HG02588 (cell line): ENCODE measurements around the gene DCN.

ENCODE experiments used
- ATAC-seq: cut with Tn5 transposase; IDR thresholded peaks from one replicate; pipeline ENCODE4 v1.9.1; 2021; ENCODE audit warnings: mild to moderate bottlenecking, moderate library complexity; ENCODE audit not compliant: unreplicated experiment

DCN gene

DNA sequence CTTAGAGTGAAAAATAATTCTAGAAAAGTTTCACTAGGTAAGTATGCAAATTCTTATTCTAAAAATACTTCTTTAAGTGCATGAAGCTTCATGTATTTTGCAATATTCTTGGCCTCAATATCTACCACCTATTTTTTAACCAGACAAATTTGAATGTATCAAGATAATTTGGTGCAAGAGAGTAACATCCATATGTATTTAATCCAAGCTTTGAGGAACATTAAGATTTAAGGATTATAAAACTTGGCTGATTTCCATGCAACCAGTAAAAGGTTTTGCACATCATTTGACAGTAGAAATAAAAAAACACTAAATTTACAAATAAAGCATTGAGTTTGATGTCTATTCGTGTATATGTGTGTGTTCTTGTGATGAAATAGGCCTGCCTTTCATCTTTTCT, 79.0 kb downstream of the DCN start:
- no peak for ATAC-seq

DNA sequence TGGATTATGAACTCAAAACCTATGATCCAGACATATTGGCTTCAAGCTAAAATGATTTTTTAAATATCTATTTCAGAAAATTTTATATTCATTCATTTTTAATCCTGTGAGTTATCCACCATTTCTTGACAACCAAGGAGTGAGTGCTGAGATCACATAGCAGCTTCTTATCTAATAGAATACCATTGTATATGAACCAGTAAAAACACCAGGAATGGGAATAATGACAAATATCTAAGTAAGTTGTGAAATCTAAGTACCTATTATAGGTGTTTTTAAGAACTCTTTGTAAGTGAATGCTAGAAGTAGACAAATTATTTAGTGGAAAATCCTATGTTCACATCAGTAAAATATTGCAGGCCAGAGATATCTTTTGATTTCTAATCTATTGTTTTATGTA, 79.5 kb downstream of the DCN start:
- no peak for ATAC-seq

DNA sequence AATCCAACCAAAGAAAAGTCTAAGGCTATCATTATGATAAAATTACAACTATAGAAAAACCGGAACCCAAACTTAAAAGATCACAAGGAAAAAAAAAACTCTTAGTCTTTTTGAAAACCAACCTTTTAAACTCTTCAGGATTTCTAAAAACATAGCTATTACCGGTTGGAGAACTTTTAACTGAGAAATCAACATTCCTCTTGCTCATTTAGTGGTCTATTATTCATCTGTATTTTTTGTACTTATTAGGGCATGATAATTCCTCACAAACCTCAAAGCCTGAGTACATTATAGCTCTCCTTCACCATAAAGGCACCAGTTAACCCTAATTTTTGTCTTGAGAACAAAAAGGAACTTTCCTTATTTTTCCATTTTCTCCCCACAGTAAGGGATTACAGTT, 81.7 kb downstream of the DCN start:
- no peak for ATAC-seq

DNA sequence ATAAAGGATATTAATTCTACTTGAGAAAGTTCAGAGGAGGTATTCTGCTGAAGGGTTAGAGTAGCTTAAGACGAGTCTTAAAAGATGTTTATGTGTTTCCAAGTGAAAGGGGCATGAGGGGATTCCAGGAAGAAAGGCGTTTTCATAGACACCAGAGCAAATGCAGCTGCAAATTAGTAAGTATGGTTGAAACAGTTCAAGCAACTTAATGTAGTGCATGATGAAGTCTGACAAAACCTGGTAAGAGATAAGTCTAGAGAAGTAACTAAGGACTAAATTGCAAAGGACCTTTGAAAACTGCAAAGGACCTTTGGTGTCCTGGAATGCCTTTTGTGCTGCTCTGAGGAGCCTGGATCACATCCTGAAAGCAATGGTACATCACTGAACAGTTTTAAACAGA, 82.8 kb downstream of the DCN start:
- no peak for ATAC-seq

DNA sequence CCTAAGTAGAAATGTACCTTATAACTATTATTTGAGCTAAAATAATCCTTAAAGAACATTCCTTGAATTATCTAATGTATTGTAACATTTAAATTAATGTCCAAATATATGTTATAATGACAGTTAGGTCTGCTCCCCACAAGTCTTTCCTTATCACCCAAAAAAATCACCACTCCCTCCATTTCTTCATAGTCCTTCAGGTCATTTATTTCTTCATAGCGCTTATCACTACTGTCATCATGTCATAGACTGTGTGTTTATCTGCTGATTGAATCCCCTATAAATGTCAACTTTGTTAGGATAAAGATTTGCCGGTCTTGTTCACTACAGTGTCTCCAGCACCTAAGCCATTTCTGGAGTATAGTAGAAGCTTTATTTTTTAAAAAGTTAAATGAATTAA, 83.3 kb downstream of the DCN start:
- ATAC-seq: no peak

DNA sequence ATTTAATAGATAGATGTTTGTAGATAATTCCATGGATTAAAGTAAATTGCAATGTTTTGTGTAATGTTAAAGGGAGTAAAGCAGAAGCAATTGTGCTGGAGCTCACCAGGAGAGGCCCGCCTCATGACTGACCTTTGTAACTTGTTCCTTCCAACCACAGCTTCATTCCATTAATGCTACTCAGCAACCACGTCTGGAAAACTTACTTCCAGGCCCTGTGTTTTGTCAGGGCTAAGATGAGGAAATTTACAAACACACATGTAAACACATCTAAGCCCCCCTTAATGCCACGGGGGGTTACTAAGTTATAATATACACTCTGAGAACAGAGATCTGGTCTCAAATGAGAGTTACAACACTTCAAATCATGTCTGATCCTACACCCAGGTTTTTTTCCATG, 83.7 kb downstream of the DCN start:
- no peak for ATAC-seq

DNA sequence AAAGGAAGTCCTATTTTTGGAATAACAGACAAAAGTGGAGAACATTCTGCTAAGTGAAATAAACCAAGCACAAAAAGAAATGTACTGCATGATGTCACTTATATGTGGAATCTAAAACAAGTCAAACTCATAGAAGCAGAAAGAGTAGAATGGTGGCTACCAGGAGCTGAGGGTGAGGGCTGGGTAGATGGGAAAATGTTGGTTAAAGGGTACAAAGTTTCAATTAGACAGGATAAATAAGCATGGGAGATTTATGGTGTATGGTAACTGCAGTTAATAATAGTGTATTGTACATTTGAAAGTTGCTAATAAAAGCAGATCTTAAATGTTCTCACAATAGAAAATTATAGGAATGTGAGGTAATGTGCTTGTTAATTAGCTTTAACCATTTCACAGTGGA, 84.2 kb downstream of the DCN start:
- ATAC-seq: no peak

DNA sequence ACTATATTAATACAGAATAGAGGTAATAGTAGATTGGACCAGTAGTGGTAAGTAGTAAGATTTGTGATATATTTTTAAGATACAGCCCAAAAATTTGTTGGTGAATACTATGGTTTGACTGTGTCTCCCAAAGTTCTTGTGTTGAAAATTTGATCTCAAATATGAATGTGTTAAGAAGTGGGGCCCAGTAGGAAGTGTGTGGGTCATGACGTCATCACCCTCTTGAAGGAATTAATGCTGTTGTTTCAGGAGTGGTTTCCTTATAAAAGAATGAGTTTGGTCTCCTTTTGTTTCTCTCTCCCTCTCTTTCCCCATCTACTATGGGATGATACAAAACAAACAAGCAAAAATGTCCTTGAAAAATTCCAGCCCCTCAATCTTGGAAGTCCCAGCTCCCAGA, 87.7 kb downstream of the DCN start:
- ATAC-seq: no peak

DNA sequence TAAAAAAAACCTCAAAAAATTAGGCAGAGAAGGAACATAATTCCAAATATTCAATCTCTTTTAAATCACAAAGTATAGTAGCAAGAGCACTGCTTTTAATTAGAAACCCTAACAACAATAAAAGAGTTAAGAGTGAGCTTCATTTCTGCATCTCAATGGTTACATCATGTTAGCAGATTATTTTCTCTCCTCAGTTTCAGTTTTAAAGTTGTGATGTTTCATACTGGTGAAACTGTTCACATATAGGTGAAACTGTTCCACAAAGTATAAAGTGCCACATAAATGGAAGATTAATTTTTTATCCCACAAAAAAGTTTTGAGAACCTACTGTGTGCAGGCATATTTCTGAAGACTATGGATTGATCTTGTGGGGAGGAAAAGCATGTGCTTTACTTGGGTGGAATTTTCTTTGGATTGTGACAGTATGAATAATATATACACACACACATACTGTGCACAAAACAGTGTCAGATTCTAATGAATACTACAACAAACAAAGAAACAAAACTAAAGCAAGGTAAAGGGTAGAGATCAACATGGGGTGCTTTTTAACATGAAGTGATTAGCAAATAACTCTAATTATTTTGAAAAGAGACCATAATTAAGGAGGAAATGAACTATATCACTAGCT, 88.5 kb downstream of the DCN start:
- ATAC-seq: no peak

DNA sequence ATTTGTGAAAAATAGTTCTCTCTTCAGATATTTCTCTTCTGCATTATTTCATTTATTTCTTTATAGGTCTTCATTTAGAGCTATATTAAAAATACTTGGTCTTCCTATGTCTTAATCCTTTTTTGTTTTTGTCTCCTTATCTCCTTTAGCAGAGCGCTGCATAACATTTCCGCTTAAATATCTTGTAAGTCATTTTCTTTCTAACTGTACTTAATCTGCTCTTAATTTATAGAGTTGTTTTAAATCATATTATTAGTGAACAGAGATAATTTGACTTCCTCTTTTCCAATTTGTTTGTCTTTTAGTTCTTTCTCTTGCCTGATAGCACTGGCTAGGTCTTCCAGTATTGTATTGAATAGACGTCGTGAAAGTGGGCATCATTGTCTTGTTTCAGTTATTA, 89.3 kb downstream of the DCN start:
- no peak for ATAC-seq

DNA sequence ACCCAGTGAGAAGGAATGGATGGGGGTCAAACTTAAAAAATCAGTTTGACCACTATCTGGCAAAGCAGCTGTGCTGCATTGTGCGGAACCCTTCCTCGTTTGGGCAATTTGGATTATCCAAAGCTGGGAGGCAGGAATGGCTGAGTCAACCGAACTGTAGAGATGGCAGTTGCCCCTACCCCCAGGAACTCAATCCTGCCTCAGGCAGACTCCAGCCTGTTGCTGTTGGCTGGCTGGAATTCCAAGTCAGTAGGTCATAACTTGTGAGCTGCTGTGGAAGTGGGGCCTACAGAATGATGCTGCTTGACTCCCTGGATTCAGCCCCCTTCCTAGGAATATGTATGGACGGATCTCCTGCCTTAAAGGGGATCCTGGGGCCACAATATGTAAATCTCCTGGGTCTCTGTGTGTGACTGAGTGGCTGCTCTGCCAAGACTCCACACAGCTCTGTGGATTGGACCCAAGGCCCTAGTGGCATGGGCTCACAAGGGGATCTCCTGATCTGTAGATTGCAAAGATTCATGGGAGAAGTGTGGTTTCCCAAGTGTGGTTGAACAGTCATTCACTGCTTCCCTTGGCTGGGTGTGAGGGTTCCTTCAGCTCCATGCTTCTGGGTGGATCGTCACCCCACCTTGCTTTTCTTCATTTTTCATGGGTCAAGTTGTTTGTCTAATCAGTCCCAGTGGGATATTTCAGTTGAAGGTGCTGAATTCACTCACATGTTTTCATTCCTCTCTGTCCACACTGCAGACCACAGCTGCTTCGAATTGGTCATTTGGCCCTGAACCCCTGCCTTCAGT, 90.5 kb downstream of the DCN start:
- ATAC-seq: no peak
